ENCODE results near the gene MARK3.
A peak's percentile ranks its signal among the peaks of the same experiment; 100 is the strongest.

The MARK3 gene

GRCh38 chr14:103538291-103539055 lies 153.3 kb downstream of the MARK3 start:
- no peak overlapping the region for H3K4me3 ChIP-seq (ENCODE audit: low read depth, low read length)
- TF ChIP-seq CTCF (IDR thresholded peaks at IDR 0.05; ENCODE audit: low read depth, low read length): no peak
- in situ Hi-C loops (cut with HindIII; ENCODE audit: low sequenced_read_pairs): no loop called here
- DNase-seq (ENCODE audit: low read depth, low spot score): no peak

GRCh38 chr14:103539056-103539825 lies 154.0 kb downstream of the MARK3 start:
- in situ Hi-C loops (cut with HindIII; ENCODE audit: low sequenced_read_pairs): no loop called here
- H3K4me3 ChIP-seq (ENCODE audit: low read depth, low read length): no peak overlapping the region
- no peak for DNase-seq (ENCODE audit: low read depth, low spot score)
- TF ChIP-seq CTCF (IDR thresholded peaks at IDR 0.05; ENCODE audit: low read depth, low read length): no peak

GRCh38 chr14:103540821-103541708 lies 155.8 kb downstream of the MARK3 start:
- in situ Hi-C loops (cut with HindIII; ENCODE audit: low sequenced_read_pairs): no loop called here
- no peak overlapping the region for H3K4me3 ChIP-seq (ENCODE audit: low read depth, low read length)
- no peak for DNase-seq (ENCODE audit: low read depth, low spot score)
- TF ChIP-seq CTCF (IDR thresholded peaks at IDR 0.05; ENCODE audit: low read depth, low read length): no peak

GRCh38 chr14:103541709-103542604 lies 156.7 kb downstream of the MARK3 start:
- no peak overlapping the region for H3K4me3 ChIP-seq (ENCODE audit: low read depth, low read length)
- in situ Hi-C loops (cut with HindIII; ENCODE audit: low sequenced_read_pairs): no loop called here
- TF ChIP-seq CTCF (IDR thresholded peaks at IDR 0.05; ENCODE audit: low read depth, low read length): peak; percentile 7
- DNase-seq (ENCODE audit: low read depth, low spot score): no peak

GRCh38 chr14:103542605-103543088 lies 157.4 kb downstream of the MARK3 start:
- H3K4me3 ChIP-seq (ENCODE audit: low read depth, low read length): no peak overlapping the region
- no peak for TF ChIP-seq CTCF (IDR thresholded peaks at IDR 0.05; ENCODE audit: low read depth, low read length)
- no peak for DNase-seq (ENCODE audit: low read depth, low spot score)
- in situ Hi-C loops (cut with HindIII; ENCODE audit: low sequenced_read_pairs): no loop called here
